KOPT-K1 (cell line): Measurements from ENCODE around the gene XIRP1.
"Not testable (repeated sequence)": the region's sequence is repeated elsewhere in the genome, so short reads cannot be mapped to it uniquely, and the experiment has no call there.

Experiments used
- H3K27ac ChIP-seq: fragments of 200-600 bp; sonication (generic); 2 replicates; pipeline ENCODE4 v1.5.1; 2016; ENCODE audit warnings: antibody characterized with exemption, mild to moderate bottlenecking, low read depth, low read length; ENCODE audit not compliant: poor library complexity, severe bottlenecking
- H3K36me3 ChIP-seq: fragments of 200-600 bp; sonication (generic); 2 replicates; pipeline ENCODE4 v1.5.1; 2017; ENCODE audit warnings: antibody characterized with exemption, mild to moderate bottlenecking, low read length, moderate library complexity; ENCODE audit not compliant: insufficient read depth
- H3K9me3 ChIP-seq: fragments of 200-600 bp; sonication (generic); 2 replicates; pipeline ENCODE4 v1.5.1; 2017; ENCODE audit warnings: antibody characterized with exemption, low read length, mild to moderate bottlenecking; ENCODE audit not compliant: insufficient read depth, poor library complexity, severe bottlenecking

XIRP1 gene, protein sequence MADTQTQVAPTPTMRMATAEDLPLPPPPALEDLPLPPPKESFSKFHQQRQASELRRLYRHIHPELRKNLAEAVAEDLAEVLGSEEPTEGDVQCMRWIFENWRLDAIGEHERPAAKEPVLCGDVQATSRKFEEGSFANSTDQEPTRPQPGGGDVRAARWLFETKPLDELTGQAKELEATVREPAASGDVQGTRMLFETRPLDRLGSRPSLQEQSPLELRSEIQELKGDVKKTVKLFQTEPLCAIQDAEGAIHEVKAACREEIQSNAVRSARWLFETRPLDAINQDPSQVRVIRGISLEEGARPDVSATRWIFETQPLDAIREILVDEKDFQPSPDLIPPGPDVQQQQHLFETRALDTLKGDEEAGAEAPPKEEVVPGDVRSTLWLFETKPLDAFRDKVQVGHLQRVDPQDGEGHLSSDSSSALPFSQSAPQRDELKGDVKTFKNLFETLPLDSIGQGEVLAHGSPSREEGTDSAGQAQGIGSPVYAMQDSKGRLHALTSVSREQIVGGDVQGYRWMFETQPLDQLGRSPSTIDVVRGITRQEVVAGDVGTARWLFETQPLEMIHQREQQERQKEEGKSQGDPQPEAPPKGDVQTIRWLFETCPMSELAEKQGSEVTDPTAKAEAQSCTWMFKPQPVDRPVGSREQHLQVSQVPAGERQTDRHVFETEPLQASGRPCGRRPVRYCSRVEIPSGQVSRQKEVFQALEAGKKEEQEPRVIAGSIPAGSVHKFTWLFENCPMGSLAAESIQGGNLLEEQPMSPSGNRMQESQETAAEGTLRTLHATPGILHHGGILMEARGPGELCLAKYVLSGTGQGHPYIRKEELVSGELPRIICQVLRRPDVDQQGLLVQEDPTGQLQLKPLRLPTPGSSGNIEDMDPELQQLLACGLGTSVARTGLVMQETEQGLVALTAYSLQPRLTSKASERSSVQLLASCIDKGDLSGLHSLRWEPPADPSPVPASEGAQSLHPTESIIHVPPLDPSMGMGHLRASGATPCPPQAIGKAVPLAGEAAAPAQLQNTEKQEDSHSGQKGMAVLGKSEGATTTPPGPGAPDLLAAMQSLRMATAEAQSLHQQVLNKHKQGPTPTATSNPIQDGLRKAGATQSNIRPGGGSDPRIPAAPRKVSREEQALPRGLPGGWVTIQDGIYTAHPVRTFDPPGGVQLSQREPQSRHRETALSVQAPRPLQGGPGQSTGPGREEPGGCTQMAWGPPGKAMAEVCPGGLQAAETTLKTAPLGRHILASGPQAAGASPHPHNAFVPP (N-terminal part only)

DNA sequence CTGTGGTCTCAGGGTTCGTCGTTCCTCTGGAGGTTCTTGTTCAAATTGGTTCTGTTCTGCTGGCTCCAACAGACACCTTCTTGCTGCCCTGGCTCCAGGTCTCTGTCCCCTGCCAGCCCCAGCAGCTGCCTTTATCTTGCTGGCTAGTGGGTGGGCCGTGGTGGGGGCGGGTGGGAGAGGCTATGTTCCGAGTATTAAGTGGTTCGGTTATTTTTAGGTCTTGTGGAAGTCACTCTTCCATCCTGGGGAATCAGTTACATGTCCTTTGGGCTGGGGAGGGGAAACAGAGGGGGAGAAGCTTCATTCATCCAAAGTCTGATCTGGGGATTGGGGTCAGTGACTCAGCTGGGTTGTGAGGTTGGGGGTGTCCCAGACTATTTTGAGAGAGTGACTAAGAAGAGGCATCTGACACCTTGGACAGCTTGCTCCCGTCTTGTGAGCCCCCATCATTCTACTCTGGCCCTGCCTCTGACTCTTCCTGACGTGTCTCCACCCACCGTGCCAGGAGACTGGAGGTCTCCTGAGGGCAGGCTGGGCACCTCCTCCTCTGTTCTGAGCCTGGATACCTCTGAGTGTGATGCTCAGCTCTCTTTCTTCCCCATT is at the start of gene XIRP1:
TSS of gene XIRP1 (minus strand) at position 106 of the 603 bp plus-strand sequence. CDS start 3,150 bp downstream, outside the sequence.
- no peaks in the 10 kb centered on the region for H3K36me3 ChIP-seq
- no peak within 1 kb of the TSS for H3K27ac ChIP-seq
- H3K9me3 ChIP-seq, result no peaks in the 10 kb centered on the region

- Histone ChIP-seq H3K27ac (no peak overlapping the region), H3K9me3 (no peaks in the 10 kb centered on the region)
Measured at GRCh38 chr3:39241561-39241960, 49.2 kb upstream of the XIRP1 start.

DNA sequence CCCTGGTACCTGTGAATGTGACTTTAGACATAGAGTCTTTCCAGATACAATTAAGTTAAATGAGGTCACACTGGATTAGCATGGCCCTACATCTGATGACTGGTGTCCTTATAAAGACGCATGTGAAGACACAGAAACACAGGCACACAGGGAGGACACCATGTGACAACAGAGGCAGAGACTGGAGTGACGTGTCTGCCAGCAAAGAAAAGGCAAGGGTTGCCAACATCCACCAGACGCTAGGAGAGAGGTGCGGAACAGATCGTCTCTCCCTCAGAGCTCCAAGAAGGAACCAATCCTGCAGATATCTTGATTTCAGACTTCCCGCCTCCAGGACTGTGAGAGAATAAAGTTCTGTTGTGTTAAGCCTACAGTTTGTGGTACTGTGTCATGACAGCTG is 44.6 kb upstream of the XIRP1 start:
- no peak overlapping the region for H3K27ac ChIP-seq
- no peaks in the 10 kb centered on the region for H3K36me3 ChIP-seq
- H3K9me3 ChIP-seq, result no peaks in the 10 kb centered on the region

More at GRCh38 chr3:39241561-39241960, 49.2 kb upstream of the XIRP1 start:
- no peaks in the 10 kb centered on the region for H3K36me3 ChIP-seq

DNA sequence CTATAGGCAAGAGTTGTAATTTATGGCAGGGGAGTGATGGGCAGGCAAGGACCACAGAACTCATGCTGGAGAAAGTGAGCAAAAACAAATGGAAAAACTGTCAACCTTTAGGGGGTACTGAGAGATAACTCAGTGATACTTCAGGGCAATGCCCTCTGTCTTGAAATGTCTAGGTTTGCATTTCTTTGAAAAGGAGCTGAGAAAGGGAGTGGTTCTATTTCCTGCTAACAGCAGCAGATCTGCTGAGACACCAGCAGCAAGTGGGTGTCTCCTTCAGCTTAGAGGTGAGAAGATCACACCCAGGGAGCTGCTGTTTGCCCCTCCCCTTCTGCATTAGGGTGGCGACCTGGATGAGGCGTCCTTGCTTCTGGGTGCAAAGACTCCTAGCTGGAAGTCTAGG is 42.3 kb upstream of the XIRP1 start:
- Histone ChIP-seq H3K36me3 (no peaks in the 10 kb centered on the region), H3K9me3 (peaks cover 3% of the 10 kb centered on the region), H3K27ac (no peak overlapping the region)

DNA sequence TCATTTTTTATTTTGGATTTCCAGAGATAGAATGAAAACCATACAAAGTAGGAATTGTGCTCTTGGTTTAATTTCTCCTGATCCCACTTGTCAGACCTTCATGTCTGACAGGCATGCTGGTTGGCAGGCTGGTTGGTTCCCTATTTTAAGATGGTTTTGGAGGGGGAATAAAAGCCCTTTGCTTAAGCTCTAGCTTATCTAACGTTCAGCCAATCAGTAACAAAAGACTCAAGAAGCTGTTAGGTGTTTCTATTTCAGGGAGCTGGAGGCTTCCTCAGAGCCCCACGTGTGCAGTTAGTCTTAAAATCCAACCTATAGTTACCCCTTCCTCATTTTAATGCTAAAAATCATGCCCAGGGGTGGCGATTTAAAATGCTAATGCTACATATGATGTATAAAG is 40.5 kb upstream of the XIRP1 start:
- H3K9me3 ChIP-seq, result peaks cover 3% of the 10 kb centered on the region
- H3K27ac ChIP-seq, result no peak overlapping the region
- no peaks in the 10 kb centered on the region for H3K36me3 ChIP-seq

GRCh38 chr3:39230453-39230852 is 38.1 kb upstream of the XIRP1 start:
- Histone ChIP-seq H3K9me3 (peaks cover 3% of the 10 kb centered on the region), H3K27ac (no peak overlapping the region), H3K36me3 (no peaks in the 10 kb centered on the region)

- H3K36me3 ChIP-seq, result no peaks in the 10 kb centered on the region
- no peak overlapping the region for H3K27ac ChIP-seq
- H3K9me3 ChIP-seq, result peaks cover 3% of the 10 kb centered on the region
Measured at GRCh38 chr3:39228496-39228895, 36.1 kb upstream of the XIRP1 start.

DNA sequence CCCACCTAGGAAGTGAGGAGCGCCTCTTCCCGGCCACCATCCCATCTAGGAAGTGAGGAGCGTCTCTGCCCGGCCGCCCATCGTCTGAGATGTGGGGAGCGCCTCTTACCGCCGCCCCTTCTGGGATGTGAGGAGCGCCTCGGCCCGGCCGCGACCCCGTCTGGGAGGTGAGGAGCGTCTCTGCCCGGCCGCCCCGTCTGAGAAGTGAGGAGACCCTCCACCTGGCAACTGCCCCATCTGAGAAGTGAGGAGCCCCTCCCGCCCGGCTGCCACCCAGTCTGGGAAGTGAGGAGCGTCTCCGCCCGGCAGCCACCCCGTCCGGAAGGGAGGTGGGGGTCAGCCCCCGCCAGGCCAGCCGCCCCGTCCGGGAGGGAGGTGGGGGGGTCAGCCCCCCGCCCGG is 35.2 kb upstream of the XIRP1 start:
- H3K36me3 ChIP-seq, H3K27ac ChIP-seq, H3K9me3 ChIP-seq: not testable (repeated sequence)

DNA sequence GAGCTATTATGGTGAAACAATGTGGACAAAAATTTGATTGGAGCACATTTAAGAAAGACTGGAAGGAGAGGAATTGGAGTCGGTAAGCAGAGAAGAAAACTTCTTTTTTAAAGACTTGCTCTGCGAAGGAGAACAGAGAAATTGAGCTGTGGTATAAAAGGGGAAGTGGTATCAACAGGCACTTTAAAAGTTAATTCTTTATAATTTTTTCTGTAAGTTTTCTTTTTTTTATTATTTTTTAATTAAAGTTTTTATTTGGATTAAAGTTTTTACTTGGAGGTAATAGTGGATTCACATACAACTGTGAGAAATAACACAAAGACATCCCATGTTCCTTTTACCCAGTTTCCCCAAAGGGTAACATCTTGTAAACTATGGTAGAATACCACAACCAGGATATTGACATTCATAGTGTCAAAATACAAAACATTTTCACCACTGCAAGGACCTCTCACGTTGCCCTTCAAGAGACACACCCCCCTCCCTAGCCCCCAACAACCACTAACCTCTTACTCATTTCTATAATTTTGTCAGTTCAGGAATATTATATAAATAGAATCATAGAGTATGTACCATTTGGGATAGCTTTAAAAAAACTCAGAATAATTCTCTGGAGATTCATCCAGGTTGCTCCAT is 33.8 kb upstream of the XIRP1 start:
- peaks cover 3% of the 10 kb centered on the region for H3K9me3 ChIP-seq
- no peak overlapping the region for H3K27ac ChIP-seq

GRCh38 chr3:39224288-39224687 is 31.9 kb upstream of the XIRP1 start:
- H3K9me3 ChIP-seq, result no peaks in the 10 kb centered on the region
- H3K27ac ChIP-seq, result no peak overlapping the region
- H3K36me3 ChIP-seq, result no peaks in the 10 kb centered on the region

More for the DNA sequence above, 33.8 kb upstream of the XIRP1 start:
- H3K36me3 ChIP-seq, result no peaks in the 10 kb centered on the region

DNA sequence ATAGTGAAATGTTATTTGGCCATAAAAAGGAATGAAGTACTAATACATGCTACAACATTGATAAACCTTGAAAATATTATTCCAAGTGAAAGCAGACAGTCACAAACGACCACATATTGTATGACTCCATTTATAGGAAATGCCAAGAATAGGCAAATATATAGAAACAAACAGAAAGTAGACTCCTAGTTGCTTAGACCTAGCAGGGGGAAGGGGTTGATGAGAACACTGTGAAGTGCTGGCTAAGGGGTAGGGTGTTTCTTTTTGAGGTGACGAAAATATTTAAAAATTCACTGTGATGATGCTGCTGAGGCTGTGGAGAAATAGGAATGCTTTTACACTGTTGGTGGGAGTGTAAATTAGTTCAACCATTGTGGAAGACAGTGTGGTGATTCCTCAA is 30.5 kb upstream of the XIRP1 start:
- Histone ChIP-seq H3K27ac (no peak overlapping the region), H3K9me3 (no peaks in the 10 kb centered on the region), H3K36me3 (no peaks in the 10 kb centered on the region)

DNA sequence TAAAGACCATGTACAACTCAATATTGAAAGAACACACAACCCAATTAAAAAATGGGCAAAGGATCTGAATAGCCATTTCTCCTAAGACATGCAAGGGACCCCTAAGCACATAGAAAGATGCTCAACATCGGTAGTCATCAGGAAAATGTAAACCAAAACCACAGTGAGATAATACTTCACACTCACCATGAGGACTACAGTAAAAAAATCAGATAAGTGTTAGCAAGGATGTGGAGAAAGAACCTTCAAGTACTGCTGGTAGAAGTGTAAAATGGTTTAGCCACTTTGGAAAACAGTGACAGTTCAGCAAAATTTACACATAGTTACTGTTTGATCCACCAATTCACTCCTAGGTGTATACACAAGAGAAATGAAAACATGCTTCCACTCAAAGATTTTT is 30.1 kb upstream of the XIRP1 start:
- no peak overlapping the region for H3K27ac ChIP-seq
- no peaks in the 10 kb centered on the region for H3K36me3 ChIP-seq
- H3K9me3 ChIP-seq, result no peaks in the 10 kb centered on the region

DNA sequence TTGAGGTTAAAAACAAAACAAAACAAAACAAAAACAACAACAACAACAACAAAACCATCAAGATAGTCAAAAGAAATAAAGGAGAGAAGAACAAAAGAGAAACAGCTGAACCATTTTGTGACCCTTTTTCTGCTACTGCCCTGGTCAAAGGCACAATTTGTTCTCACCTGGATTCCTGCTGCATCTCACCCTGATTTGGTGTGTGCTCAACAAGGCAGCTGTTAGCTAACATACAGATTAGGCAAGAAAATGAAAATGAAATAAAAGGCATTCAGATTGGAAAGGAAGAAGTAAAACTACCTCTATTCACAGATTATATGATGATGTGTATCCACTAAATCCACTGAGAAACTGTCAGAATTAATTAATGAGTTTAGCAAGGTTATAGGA is 28.7 kb upstream of the XIRP1 start:
- no peak overlapping the region for H3K27ac ChIP-seq
- H3K36me3 ChIP-seq, result no peaks in the 10 kb centered on the region
- H3K9me3 ChIP-seq, result no peaks in the 10 kb centered on the region

DNA sequence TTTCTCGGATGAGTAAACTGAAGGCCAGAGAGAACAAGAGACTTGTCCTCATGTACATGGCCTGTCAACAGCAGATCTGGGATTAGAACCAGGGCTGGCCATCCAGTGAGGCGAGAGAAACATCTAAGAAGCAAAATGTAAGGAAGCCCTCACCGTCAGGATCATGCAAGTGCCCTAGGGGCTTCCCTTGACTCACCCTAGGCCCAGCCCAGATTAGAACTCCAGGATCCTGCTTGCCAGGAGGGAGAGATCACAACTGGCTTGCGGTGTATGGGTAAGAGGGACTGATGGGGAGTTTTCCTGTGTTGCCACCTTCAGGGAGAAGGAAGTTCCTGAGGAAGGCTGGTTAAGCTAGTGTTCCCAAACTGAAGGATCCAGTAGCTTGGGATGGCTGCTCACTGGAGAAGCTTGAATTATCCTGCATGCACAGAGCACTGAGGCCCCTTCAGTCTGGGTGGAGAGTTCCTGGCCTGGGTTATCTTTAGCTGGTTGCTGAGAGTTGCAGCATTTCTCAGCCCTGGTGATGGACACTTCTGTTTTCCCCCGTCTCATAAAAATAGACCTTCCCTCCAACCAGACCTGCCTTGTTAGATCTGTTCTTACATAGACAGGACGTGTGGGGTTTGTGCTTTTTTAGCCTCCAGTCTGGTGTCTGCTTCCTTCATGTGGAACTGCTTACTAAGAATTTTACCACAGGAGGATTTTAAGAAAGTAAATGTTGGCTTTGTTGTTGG is 28.2 kb upstream of the XIRP1 start:
- no peaks in the 10 kb centered on the region for H3K9me3 ChIP-seq
- H3K36me3 ChIP-seq, result no peaks in the 10 kb centered on the region
- no peak overlapping the region for H3K27ac ChIP-seq
